Activated CD4-positive, alpha-beta memory T cell treated with anti-CD3 and anti-CD28 coated beads for 36 hours (primary cell): ENCODE results near the gene PRODH. TPM values are rescaled to one million over a fixed set of nuclear protein-coding genes. Genes with fewer than 3 reads are reported as not detected.
A peak's percentile ranks its signal among the peaks of the same experiment; 100 is the strongest.
"Not testable (repeated sequence)": the region's sequence is repeated elsewhere in the genome, so short reads cannot be mapped to it uniquely, and the experiment has no call there.

Experiments
- CTCF ChIA-PET: fragments of 350-600 bp; sonication (Branson Sonifier 250); formaldehyde crosslinking; loops from one replicate; lab custom pipeline; 2021; ENCODE audit warnings: antibody characterized with exemption, inconsistent platforms; lab: Charles Lee
- POLR2A ChIA-PET: fragments of 350-600 bp; sonication (Branson Sonifier 250); formaldehyde crosslinking; loops from one replicate; lab custom pipeline; 2021; ENCODE audit warnings: antibody characterized with exemption; lab: Charles Lee
- DNase-seq: peaks from one replicate; pipeline ENCODE4 v3.0.0-alpha.2; 2020
- H3K27ac Mint-ChIP-seq: one replicate; pipeline ENCODE4 v1.8.0; 2021; ENCODE audit warnings: mixed read lengths
- H3K27me3 Mint-ChIP-seq: one replicate; pipeline ENCODE4 v1.8.0; 2021; ENCODE audit warnings: mixed read lengths
- H3K36me3 Mint-ChIP-seq: one replicate; pipeline ENCODE4 v1.8.0; 2021; ENCODE audit warnings: mixed read lengths
- H3K4me1 Mint-ChIP-seq: one replicate; pipeline ENCODE4 v1.8.0; 2021; ENCODE audit warnings: low read depth, mixed read lengths
- H3K4me3 Mint-ChIP-seq: one replicate; pipeline ENCODE4 v1.8.0; 2021; ENCODE audit warnings: mild to moderate bottlenecking, mixed read lengths
- H3K9me3 Mint-ChIP-seq: one replicate; pipeline ENCODE4 v1.8.0; 2021; ENCODE audit warnings: mixed read lengths
- intact Hi-C: fragments of 100-400 bp; cut with micrococcal nuclease; formaldehyde crosslinking; loops from one replicate; pipeline ENCODE4 v1.15.1; 2023
- total RNA-seq, 2 experiments: library from RNA; stranded (reverse); gene quantifications; one replicate each; pipeline ENCODE4 v1.2.3, GENCODE V29; 2021

PRODH gene
- total RNA-seq, 2 experiments from 2014 or later: 0.56 TPM; not detected in 1

- POLR2A ChIA-PET: no interaction called here
- CTCF ChIA-PET: no interaction called here
- Mint-ChIP-seq H3K4me3 (no peak overlapping the region), H3K36me3 (no peaks in the 10 kb centered on the region), H3K27me3 (peaks cover 8% of the 10 kb centered on the region), H3K27ac (no peak overlapping the region), H3K9me3 (no peaks in the 10 kb centered on the region), H3K4me1 (no peaks in the 10 kb centered on the region)
- DNase-seq: no peak
- intact Hi-C loops: no loop called here
Measured at GRCh38 chr22:18973264-18974031, 37.4 kb upstream of the PRODH start.

- DNase-seq, intact Hi-C loops, H3K36me3 Mint-ChIP-seq, H3K27ac Mint-ChIP-seq, H3K9me3 Mint-ChIP-seq, H3K27me3 Mint-ChIP-seq, CTCF ChIA-PET, H3K4me3 Mint-ChIP-seq, H3K4me1 Mint-ChIP-seq, POLR2A ChIA-PET: not testable (repeated sequence)
Measured at GRCh38 chr22:18972591-18972990, 36.5 kb upstream of the PRODH start.

GRCh38 chr22:18972029-18972428 is 35.9 kb upstream of the PRODH start:
- H3K4me1 Mint-ChIP-seq, intact Hi-C loops, H3K27ac Mint-ChIP-seq, H3K9me3 Mint-ChIP-seq, CTCF ChIA-PET, H3K36me3 Mint-ChIP-seq, DNase-seq, H3K27me3 Mint-ChIP-seq, POLR2A ChIA-PET: not testable (repeated sequence)
- H3K4me3 Mint-ChIP-seq: peak overlapping the region; percentile 35

GRCh38 chr22:18971321-18971751 is 35.2 kb upstream of the PRODH start:
- CTCF ChIA-PET: no interaction called here
- peak overlapping the region; percentile 26 for H3K4me3 Mint-ChIP-seq
- H3K9me3 Mint-ChIP-seq: no peaks in the 10 kb centered on the region
- H3K27me3 Mint-ChIP-seq: peaks cover 8% of the 10 kb centered on the region
- DNase-seq: no peak
- no peaks in the 10 kb centered on the region for H3K4me1 Mint-ChIP-seq
- POLR2A ChIA-PET: no interaction called here
- H3K27ac Mint-ChIP-seq: no peak overlapping the region
- no peaks in the 10 kb centered on the region for H3K36me3 Mint-ChIP-seq
- intact Hi-C loops: no loop called here

GRCh38 chr22:18970948-18971315 is 34.8 kb upstream of the PRODH start:
- Mint-ChIP-seq H3K36me3 (no peaks in the 10 kb centered on the region), H3K4me1 (no peaks in the 10 kb centered on the region), H3K9me3 (no peaks in the 10 kb centered on the region), H3K4me3 (peak overlapping the region; percentile 26), H3K27me3 (peaks cover 8% of the 10 kb centered on the region), H3K27ac (no peak overlapping the region)
- CTCF ChIA-PET: no interaction called here
- intact Hi-C loops: no loop called here
- POLR2A ChIA-PET: no interaction called here
- no peak for DNase-seq

- H3K4me3 Mint-ChIP-seq: peak overlapping the region; percentile 16
Measured at GRCh38 chr22:18970176-18970947, 34.3 kb upstream of the PRODH start.

GRCh38 chr22:18969158-18969942 is 33.3 kb upstream of the PRODH start:
- H3K9me3 Mint-ChIP-seq, H3K36me3 Mint-ChIP-seq, intact Hi-C loops, CTCF ChIA-PET, H3K27me3 Mint-ChIP-seq, DNase-seq, H3K27ac Mint-ChIP-seq, H3K4me1 Mint-ChIP-seq, POLR2A ChIA-PET: not testable (repeated sequence)
- H3K4me3 Mint-ChIP-seq: peak overlapping the region; percentile 29

More at GRCh38 chr22:18970176-18970947, 34.3 kb upstream of the PRODH start:
- POLR2A ChIA-PET: no interaction called here
- intact Hi-C loops: no loop called here
- Mint-ChIP-seq H3K4me1 (no peaks in the 10 kb centered on the region), H3K27ac (no peak overlapping the region), H3K9me3 (no peaks in the 10 kb centered on the region), H3K36me3 (no peaks in the 10 kb centered on the region), H3K27me3 (peaks cover 8% of the 10 kb centered on the region)
- CTCF ChIA-PET: no interaction called here
- DNase-seq: no peak

GRCh38 chr22:18968011-18968749 is 32.1 kb upstream of the PRODH start:
- POLR2A ChIA-PET: interaction anchor here (0.6 kb wide), 1 partner anchor 130 kb away, joined by 4 read pairs; no protein-coding TSS in a partner anchor
- peak; percentile 30 for DNase-seq
- no peak overlapping the region for H3K27ac Mint-ChIP-seq

GRCh38 chr22:18967391-18968010 is 31.4 kb upstream of the PRODH start:
- H3K27ac Mint-ChIP-seq, DNase-seq, H3K4me3 Mint-ChIP-seq, H3K27me3 Mint-ChIP-seq, CTCF ChIA-PET, H3K9me3 Mint-ChIP-seq, intact Hi-C loops, H3K36me3 Mint-ChIP-seq, H3K4me1 Mint-ChIP-seq: not testable (repeated sequence)
- POLR2A ChIA-PET: interaction anchor here (0.6 kb wide), 1 partner anchor 131 kb away, joined by 4 read pairs; no protein-coding TSS in a partner anchor

More at GRCh38 chr22:18968011-18968749, 32.1 kb upstream of the PRODH start:
- no peaks in the 10 kb centered on the region for H3K9me3 Mint-ChIP-seq
- intact Hi-C loops: no loop called here
- H3K4me3 Mint-ChIP-seq: no peak overlapping the region
- H3K36me3 Mint-ChIP-seq: no peaks in the 10 kb centered on the region
- no peaks in the 10 kb centered on the region for H3K4me1 Mint-ChIP-seq
- H3K27me3 Mint-ChIP-seq: peaks cover 8% of the 10 kb centered on the region
- CTCF ChIA-PET: no interaction called here

GRCh38 chr22:18966748-18967147 is 30.7 kb upstream of the PRODH start:
- Mint-ChIP-seq H3K27me3 (peaks cover 6% of the 10 kb centered on the region), H3K4me1 (no peaks in the 10 kb centered on the region), H3K9me3 (no peaks in the 10 kb centered on the region), H3K4me3 (no peak overlapping the region), H3K36me3 (no peaks in the 10 kb centered on the region), H3K27ac (no peak overlapping the region)
- no peak for DNase-seq
- intact Hi-C loops: no loop called here
- ChIA-PET POLR2A (no interaction called here), CTCF (no interaction called here)
